CD4-positive, alpha-beta T cell treated with Interleukin-6 at 100 ng/mL for 8 hours (primary cell): ENCODE data around the gene IKZF1.

Experiments
- DNase-seq: peaks from one replicate; pipeline ENCODE4 v3.0.0-alpha.2; 2020; ENCODE audit warnings: mixed read lengths, low spot score

IKZF1 gene

DNA sequence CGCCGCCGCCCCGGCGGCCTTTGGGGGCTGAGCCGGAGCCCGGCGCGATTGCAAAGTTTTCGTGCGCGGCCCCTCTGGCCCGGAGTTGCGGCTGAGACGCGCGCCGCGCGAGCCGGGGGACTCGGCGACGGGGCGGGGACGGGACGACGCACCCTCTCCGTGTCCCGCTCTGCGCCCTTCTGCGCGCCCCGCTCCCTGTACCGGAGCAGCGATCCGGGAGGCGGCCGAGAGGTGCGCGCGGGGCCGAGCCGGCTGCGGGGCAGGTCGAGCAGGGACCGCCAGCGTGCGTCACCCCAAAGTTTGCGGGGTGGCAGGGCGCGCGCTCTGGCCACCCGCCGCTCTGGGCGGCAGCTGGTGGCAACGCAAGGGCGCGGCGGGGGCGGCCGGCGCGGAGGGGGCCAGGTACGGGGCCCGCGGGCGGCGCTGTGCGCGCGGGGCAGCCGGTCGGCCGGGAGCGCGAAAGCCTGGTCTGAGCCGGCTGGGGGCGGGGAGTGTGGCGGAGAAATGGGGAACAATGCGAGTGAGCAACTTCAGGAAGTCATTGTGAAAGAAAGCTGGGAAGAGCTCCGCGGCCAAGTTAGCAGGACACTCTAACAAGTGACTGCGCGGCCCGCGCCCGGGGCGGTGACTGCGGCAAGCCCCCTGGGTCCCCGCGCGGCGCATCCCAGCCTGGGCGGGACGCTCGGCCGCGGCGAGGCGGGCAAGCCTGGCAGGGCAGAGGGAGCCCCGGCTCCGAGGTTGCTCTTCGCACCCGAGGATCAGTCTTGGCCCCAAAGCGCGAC lies at the start of gene IKZF1:
Gene IKZF1, plus strand, starts transcription at position 588 of the 782 bp plus-strand sequence. CDS start 14,346 bp downstream, outside the sequence.
- peak; percentile 58 for DNase-seq

DNA sequence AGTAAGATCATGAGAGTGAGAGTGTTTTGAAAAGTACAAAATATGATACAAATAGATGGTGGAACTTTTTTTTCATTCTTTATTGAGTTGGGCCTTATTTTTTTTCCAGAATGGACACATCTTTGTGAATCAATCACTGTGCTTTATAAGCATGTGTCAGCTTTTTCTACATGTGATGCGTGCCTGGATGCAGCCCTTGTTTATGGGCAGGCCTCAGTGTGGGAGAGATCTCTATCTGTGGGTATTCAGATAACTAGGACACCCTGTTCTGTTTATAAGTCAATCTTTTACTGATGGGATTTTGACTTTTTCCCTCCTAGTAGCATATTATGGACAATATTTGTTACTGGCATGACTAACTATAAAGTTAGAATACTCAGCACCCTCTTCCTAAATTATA lies 42.9 kb upstream of the IKZF1 start:
- peak; percentile 51 for DNase-seq

DNA sequence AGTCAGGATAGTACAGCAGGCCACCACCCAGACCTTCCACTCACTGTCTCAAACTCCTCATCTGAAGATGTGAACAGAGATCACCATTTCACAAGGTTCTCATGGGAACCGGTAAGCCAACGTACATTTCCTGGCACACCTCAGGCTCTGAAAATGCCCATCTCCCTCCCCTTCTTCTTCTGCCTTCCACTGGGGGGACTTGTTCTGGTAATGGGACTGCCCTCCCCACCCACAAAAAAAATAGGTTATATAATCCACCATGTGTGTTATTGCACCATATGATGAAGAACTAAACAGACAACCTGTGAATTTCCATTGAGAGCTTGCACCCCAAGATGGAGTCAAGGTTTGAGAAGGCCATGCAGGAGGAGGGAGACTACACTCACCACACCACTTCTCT lies 42.1 kb upstream of the IKZF1 start:
- DNase-seq: peak; percentile 31

DNA sequence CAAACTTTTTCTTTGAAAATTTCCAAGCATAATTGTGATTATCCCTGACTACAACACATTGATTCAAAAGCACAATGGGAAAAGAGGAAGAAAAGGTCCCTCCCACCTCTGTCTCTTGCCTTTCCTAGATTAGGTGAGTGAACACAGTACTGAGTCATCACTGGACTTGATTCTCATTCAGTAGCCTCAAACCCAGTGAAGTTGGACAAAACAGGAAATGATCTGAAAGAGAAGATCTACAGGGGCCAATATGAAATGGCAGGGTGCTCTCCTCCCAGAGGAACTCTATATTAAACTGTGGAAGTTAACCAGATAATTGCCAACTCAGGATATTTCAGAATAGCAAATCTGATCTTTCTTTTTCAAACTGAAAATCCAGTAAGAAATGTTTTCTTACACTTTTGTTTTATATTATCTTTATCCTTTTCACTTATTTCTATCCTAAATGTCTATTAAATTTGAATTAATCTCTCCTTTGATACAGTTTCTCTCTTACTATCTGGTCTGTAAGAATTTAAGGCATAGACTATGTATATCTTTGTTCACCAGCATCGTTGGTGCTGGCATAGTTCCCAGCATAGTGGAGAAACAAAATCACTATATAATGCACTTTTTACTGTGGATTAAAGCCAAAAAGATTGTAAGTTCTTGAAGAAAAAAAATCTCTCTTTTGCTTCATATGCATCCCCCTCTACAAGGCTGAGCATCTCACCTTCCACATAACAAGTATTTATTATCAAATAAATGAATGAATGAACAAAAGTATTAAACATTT lies 41.4 kb upstream of the IKZF1 start:
- peak; percentile 44 for DNase-seq

DNA sequence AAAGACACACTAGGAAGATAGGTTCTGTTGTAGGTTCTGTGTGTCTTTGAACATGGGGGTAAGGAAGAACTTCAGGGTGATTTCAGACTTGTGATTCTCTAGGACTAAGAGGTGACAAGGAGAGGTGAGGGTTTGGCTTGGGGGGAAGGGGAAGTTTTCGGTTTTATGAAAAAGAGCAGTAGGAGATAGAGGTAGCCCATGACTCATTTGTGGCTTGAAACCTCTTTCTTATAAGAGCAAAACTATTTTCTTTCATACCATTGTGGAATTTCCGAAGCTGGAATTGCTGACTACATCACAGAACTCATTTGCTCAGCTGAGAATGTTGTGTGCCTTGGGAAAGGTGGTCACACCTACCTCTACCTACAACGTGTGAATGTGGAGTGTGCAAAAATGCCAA lies 39.6 kb upstream of the IKZF1 start:
- peak; percentile 69 for DNase-seq

DNA sequence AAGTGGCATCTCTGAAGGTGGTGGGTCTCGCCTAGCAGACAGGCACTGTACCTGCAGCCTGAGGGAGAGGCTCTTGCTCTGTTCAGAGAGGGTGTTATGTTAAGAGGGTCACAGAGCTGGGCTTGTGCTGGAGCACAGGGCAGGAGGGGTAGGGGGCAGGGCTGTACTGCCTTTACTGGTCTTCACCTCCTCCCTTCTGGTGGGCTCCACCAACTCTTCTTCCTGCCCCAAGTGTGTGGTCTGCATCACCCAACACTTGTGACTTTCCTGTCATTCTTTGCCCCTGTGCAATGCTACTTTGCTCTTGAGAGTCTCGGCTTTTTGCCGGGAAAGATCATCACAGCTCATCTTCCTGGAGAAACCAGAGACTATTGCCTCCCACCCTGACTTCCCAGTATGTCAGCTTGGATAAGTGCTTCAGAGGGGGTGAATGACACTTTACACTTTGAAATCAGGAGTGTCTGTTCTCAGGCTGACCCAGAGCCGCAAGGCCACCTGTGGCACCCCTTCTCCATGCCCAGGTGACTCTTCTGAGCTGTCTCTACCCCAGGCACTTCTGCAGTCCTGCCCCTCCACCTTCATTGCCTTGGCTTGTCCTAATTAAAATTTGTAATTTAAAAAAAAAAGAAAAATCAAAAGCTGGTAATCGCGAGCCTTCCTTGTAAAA lies 38.4 kb upstream of the IKZF1 start:
- peak; percentile 31 for DNase-seq

DNA sequence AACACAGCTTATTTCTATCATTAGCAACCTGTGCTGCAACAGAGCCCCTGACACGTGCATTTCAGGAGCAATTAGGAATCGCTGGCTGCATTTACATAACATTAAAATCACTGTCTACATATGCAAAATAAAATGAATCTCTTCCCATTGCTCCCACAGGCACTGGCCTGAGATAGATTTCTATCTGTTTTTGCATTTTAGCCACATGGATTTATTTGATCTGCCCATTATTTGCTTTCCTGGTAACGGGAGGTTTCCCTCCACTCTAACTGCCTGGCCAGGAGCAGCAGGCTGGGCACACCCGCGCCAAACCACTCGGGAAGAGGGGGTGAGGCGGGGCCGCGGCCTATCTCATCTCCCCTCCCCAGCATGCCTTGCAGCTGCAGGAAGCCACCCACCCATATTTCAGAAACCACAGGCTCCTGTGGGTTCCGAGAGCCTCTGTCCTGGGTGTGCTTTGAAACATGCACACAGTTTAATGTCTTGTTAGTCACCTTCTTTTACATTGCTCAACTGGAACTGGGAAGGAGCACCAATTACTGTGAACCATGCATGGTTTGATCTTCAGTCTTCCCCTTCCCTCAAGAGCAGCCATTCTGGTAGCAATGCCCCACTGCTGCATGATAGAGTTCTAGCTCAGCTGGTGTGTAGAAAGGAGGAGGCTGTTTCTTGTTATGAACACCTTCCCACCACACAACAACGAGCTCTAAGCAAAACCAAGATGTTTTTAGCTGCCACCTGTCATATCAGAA lies 37.7 kb upstream of the IKZF1 start:
- peak; percentile 91 for DNase-seq

DNA sequence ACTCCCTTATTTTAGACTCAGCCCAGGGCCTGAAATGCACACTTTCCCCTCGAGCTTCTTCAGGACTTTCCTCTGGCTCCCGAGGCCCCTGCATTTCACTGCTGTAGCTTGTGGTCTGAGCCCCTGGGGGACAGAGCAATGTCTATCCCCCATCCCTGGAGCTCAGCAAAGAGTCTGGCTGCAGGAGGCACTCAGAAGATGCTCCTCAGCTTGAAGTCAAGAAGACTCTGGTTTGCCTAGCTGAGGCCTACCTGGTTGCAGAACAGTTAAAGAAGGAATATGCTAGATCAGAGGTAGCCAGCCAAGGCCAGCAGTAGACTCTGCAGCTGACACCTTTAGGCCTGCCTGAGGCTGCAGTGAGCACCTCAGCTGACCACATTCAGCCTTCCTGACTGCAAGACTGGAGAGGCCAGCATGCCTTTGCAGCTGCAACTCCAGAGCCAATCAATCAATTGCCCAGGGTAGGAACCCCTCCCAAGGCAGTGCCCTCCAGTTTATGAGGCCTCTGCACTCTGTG lies 36.9 kb upstream of the IKZF1 start:
- peak; percentile 12 for DNase-seq

DNA sequence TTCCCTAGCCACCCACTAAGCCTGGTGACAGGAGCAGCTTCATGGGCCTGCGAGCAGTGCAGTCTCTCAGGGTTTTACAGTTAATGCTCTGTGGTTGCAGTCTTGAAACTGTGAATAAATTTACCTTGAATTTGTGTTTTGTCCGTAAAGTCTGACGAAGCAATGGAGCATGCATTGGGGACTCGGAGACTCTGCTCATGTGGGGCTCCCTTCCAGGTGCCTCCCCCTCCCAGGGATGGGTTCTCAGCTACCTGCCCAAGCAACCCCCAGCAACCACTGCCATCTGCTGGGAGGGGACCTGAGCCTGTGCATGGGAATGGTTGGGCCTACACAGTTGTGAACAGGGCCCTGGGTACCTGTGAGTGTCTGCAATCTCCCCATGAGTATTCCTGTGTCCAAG lies 36.3 kb upstream of the IKZF1 start:
- peak; percentile 40 for DNase-seq

DNA sequence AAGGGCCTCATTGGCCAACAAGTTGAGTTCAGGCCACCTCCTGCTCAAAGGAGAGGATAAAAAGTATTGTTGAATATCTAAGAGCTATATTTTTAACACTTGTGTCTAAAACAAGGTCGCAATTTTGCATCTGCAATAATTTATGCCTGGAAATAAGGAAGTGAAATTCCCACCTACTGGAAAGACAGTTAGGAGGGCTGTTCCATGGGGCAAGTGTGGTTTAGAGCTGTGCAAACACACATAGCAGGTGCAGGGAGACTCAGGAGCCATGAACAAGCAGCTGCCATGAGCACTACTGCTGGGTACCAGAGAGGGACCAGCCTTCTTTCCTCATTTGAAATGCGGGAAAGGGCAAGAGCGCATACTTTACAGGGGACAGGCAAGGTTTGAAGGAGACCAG lies 35.5 kb upstream of the IKZF1 start:
- DNase-seq: no peak

DNA sequence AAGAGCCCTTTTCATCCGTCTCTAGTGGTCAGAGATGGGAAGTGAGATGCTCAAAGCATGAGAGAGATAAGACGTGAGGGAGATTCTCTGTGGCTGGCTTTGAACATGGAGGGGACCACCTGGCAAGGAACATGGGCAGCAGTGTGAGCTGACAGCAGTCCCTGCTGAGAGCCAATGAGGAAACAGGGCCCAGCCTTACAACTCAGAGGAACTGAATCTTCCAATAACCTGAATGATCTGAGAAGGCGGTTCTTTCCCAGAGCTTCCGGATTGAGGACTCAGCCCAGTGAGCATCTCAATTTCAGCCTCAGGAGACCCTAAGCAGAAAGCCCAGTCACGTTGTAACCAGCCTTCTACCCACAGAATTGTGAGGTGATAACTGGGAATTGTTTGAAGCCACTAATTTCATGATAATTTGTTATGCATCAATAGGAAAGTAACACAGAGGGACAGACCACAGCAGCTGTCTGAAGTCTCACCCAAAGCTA lies 33.9 kb upstream of the IKZF1 start:
- no peak for DNase-seq

DNA sequence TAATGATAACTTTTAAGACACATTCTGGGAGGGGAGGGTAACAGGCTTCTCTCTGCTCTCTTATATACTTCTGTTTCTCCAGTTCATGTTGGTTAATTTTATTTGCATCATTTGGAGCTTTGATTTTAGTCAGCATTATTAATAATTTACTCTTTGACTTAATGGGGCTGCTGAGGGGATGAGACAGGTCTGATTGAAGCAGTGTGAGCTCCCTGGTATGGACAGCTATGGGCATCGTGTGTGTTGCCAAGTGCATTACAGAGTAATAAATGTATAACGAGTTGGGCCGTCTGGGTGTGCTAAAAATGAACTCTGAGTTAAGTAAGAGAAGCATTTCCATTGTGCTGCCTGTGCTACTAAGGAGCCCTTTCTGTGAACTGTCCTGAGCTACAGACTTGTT lies 31.7 kb upstream of the IKZF1 start:
- no peak for DNase-seq

DNA sequence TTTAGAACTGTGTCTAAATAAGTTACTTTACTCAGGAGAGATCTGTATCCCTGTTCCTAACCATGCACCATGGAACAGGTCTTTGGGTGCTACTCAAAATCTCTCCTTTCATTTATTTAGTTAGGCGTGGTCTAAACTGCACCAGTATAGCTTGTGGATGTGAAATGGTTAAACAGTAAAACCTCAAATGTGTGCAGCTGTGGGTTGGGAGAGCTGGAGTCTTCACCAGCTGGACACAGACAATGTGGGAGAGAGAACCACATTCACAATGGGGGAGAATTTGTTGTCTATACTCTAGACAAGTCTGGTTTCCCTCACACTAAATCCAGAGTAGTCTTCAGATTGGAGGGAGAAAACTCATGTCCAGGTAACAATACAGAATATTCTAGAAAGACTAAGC lies 31.2 kb upstream of the IKZF1 start:
- no peak for DNase-seq

DNA sequence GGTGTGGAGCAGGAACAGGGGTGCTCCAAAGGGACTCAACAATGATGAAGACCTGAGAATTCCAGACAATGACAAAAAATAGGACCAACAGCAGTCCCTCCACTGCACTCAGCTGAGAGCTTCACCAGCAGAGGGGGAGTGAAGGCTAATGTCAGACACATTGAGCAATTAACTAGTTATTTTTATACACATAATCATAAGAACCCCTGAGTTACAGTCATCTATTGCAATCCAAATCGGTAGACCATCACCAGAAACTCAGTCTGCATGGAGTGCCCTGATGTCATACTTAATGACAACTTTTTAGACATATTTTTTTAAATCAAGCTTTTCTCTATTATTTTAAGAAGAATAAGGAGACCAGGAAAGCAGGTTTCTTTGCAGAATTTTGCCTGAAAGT lies 30.6 kb upstream of the IKZF1 start:
- no peak for DNase-seq

DNA sequence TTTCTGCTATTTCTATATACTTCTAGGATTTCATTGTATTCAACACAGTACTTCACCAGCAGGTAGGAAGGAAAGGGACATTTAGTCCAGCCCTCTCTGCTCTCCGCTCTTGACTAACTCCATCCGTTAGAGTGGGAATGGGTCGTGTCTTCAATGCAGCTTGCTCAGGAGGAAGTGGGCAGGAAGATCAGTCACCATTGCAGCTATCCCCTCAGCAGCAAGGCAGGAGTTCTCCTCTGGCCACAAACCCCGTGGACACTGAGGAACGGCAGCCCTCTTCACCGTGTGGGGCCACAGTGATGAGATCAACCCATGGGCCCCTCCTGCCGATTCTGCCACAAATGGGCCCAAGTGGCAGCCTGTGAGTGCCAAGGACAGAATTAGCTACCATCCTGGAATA lies 30.2 kb upstream of the IKZF1 start:
- DNase-seq: no peak

DNA sequence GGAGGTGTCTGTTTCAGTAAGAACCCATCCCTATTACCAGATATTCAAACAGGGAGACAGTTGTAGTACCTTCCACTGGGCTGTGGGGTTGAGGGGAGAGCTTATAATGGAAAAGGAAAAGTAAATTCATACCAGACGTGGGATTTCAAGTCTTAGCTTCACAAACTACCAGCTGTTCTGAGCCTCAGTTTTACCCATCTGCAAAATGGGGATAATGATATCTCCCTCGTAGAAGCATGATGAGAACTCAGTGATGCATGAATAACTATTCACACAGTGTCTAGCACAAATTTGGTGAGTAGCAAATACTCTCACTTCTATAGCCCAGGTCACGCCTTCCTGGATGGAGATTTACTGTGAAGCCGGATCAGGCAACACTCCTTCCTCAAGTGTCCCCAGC lies 29.1 kb upstream of the IKZF1 start:
- DNase-seq: no peak

DNA sequence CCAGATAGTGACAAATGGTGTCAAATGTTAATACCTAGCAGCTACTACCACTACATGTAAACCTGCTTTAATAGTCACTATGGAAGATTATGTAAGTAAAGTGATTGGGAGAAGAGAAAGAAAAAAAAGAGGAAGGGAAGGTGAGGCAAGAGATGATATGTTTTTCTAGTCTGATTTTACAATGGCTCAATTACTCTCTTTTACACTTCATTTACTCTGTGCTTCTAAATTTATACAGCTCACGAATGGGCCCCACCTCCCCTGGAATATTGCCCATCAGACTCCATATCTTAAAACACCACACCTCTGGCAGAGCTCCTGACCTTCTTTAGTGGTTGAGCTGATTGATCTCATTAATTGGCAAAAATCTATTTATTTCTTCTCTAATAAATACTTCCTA lies 28.0 kb upstream of the IKZF1 start:
- no peak for DNase-seq

DNA sequence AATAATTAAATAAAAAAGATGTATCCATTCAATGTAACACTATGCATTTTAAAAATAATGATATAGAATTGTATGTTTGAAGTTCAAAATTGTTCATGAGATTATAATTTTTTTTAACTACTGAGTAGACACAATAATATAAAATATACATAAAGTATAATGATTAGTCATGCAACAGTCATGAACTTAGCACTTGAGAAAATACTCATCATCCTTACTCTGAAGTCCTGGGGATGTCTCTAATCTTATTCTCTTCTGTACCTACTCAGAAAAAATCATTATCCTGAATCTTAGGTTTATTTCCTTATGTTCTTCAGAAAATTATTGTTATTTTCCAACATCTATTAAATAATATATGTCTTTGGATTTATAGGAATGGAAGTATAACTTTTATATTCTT lies 26.4 kb upstream of the IKZF1 start:
- no peak for DNase-seq

DNA sequence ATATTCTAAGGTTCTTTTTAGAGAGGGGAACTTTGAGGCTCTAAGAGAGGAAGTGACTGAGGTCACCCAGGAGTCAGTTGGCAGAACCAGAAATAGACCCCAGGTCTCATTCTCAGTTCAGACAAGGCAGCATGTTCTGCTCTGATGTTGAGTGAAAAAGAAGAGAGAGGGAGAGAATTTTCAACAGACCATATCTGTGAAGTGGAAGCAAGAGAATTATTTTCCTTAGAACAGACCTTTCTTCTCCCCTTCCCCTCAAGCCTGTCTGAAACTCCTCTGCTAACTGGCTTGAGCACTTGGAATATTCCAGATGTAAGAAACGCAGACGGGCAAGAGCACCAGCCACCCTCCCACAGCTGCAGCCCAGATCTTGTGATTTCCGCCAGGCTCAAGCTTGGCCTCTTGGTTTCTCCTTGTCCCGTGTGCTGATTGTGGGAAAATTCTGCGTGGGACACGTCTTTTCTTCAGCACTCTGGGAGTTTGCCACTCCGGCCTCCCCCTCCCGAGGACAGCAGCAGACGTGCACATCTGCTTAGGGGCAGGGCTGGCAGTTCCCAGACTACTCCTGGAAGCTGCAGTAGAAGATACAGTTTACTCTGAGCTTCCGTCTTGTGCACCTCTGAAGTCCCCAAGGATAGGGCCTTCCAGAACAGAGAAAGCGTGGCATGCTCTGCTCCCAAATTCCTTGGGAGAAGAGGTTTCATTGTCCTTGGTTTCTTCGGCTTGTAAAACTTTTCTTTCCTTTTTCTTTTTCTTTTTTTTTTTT lies 22.7 kb upstream of the IKZF1 start:
- DNase-seq: no peak

DNA sequence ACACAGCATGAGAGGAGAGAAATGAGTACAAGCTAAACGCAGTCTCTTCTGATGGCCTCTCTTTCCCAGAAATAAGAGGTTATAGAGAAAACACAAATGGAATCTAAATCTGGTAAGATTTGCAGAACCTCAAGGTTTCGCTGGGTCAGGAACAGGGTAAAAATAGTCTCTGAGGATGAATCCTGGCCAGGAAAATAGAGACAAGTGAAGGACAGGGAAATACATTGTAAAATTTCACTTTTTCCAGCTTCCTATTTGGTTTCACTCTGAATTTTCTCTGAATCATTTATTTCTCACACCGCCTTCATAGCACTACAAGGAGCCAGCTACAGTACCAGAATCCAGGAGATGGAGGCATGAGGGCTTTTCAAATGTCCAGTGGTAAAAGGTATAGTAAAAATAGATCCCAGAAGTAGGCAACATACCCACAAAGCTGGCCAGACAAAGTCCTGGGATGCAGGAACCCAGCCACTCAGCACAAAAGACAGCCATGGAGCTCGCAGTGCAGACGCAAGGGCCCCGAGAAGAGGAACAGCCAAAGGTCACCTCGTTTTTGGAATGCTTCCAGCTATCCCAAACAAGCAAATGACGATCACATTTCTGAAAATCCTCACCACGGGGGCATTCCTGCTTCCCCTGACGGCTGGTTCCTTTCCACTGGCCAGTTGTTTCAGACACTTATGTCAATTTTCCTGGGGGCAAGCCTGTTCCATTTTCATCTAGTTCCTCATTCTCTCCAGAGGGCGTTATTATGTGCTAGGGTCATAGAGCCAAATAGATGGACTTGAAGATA lies 21.5 kb upstream of the IKZF1 start:
- no peak for DNase-seq
